Measurements from ENCODE around the gene SAMD11.
A peak's percentile ranks its signal among the peaks of the same experiment; 100 is the strongest.
"Not testable (repeated sequence)": the region's sequence is repeated elsewhere in the genome, so short reads cannot be mapped to it uniquely, and the experiment has no call there.

Gene SAMD11

GRCh38 chr1:923131-923990 lies at the start of gene SAMD11:
SAMD11 (plus strand) TSS chr1:923923; CDS start chr1:924432, 509 bp downstream.
- DNase-seq (ENCODE audit: low read depth) = peak; percentile 67

- DNase-seq (ENCODE audit: low read depth) = peak; percentile 26
Measured at GRCh38 chr1:876428-877208, 47.1 kb upstream of the SAMD11 start.

DNA sequence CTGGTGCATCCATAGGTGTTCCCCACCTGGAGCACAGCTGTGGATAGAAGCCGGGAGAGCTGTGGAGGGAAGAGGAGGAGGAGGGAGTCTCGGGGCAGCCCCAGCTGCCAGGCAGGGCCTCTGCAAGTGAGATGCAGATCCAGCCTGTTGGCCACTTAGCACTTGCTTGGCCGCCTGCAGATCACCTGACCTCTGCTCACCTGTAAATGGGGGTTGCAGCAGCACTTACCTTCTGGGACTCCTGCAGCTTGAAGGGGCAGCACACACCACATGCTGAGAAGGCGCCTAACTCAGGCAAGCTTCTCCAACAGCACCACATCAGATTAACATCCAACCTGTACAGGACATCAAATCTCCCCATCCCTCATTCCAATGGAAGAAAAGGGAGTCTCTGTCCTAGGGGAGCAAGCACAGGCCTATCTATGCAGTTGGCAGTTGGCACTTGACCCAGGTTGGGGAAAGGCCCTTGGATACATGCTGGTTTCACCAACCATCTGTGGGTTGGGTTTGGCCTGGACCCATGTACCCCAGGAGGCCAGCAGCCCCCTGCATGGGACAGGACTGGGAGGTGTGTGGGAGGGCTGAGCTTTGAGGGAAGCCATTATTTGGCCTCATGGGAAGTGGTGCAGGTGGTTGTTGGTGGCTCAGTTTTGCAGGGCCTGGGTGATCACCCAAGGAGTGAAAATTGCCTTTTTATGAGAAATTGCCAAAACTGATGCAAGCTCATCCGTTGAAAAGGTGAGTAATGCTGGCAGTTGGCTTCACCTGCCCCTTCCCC lies 46.3 kb upstream of the SAMD11 start:
- not testable (repeated sequence) for DNase-seq (ENCODE audit: low read depth)

- not testable (repeated sequence) for DNase-seq (ENCODE audit: low read depth)
Measured at GRCh38 chr1:880511-880910, 43.2 kb upstream of the SAMD11 start.

GRCh38 chr1:880915-881314 lies 42.8 kb upstream of the SAMD11 start:
- not testable (repeated sequence) for DNase-seq (ENCODE audit: low read depth)

GRCh38 chr1:886311-886710 lies 37.4 kb upstream of the SAMD11 start:
- DNase-seq (ENCODE audit: low read depth) = no peak

- DNase-seq (ENCODE audit: low read depth) = no peak
Measured at GRCh38 chr1:886760-887159, 37.0 kb upstream of the SAMD11 start.

GRCh38 chr1:888297-888696 lies 35.4 kb upstream of the SAMD11 start:
- DNase-seq (ENCODE audit: low read depth) = no peak

- not testable (repeated sequence) for DNase-seq (ENCODE audit: low read depth)
Measured at GRCh38 chr1:889774-890173, 33.9 kb upstream of the SAMD11 start.

DNA sequence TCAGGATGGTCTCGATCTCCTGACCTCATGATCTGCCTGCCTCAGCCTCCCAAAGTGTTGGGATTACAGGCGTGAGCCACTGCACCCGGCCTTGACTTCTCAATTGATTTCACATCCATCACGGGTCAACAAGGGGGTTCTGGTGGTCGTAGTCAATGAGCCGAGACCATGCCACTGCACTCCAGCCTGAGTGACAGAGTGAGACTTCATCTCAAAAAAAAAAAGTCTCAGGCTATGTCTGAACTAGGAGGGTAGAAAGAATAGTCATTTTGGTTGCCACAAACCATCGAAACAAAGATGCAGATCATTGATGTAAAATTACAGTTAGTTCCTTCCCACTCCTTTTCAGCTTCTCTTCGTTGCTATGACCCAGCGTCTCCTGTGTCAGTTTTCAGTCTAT lies 33.5 kb upstream of the SAMD11 start:
- not testable (repeated sequence) for DNase-seq (ENCODE audit: low read depth)

DNA sequence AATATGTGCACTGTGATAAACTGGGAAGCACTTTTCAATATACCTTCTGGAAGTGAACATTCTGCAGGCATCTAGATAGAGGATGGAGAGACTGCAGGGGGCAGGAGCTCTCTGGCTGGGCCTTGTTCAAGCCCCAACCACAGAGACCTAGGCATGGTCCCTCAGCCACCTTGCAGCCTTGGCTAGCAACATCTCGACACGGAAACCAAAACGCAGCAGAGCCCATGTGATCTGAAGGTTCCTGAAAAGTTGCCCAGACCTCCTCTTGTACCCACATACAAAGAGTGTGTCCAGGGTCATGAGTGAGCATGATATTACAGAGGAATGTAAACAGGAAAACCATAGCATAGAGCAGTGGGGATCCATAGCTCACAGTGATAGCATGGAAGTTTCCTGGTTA lies 33.1 kb upstream of the SAMD11 start:
- DNase-seq (ENCODE audit: low read depth) = no peak

DNA sequence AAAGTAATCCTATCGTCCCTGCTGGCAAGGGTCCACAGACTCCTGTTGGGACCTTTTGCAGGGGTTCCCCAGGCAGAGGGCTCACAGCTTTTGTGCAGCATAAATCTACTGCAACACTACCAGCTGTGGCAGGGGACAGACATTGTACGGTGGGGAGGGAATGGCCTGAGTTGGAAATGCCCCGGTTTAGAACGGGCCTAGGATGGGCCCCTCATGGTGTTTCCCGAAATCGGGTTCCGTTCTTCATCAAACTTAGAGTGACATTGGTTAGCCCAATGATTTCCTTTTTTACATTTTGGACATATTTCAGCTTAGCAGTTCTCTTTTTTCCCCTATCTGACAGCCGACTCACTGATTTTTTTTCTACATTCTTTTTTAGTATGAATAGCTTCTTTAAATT lies 26.5 kb upstream of the SAMD11 start:
- no peak for DNase-seq (ENCODE audit: low read depth)

- DNase-seq (ENCODE audit: low read depth) = not testable (repeated sequence)
Measured at GRCh38 chr1:897951-898350, 25.8 kb upstream of the SAMD11 start.

GRCh38 chr1:899636-900317 lies 23.9 kb upstream of the SAMD11 start:
- DNase-seq (ENCODE audit: low read depth) = no peak

- DNase-seq (ENCODE audit: low read depth) = no peak
Measured at GRCh38 chr1:901108-901859, 22.4 kb upstream of the SAMD11 start.

DNA sequence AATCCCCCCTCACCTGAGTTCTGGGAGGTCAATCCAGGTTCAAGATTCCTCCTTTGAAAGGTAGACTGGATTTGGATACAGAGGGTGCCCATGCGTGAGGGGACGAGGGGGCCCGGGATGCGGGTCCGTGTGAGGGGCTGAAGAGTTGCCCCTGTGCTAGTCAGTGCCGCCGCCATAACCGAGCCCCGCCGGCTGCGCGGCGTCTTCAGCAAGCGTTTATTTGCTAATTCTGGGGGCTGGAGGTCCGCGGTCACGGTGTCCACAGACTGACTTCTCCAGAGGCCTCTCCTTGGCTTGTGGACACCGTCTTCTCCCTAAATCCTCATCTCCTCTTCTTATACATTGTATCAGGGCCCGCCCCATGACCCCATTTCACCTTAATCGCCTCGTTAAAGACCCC lies 20.9 kb upstream of the SAMD11 start:
- no peak for DNase-seq (ENCODE audit: low read depth)

GRCh38 chr1:903305-903704 lies 20.4 kb upstream of the SAMD11 start:
- DNase-seq (ENCODE audit: low read depth) = no peak

GRCh38 chr1:903721-904271 lies 19.9 kb upstream of the SAMD11 start:
- no peak for DNase-seq (ENCODE audit: low read depth)

GRCh38 chr1:904310-904950 lies 19.3 kb upstream of the SAMD11 start:
- DNase-seq (ENCODE audit: low read depth) = peak; percentile 60

- no peak for DNase-seq (ENCODE audit: low read depth)
Measured at GRCh38 chr1:905071-905749, 18.5 kb upstream of the SAMD11 start.
